Cardiac fibroblast (primary cell): ENCODE data around the gene HP1BP3.

Source experiments
- DNase-seq, 2 donors: peaks; one replicate each; pipeline versions ENCODE4 v3.0.0 to v3.0.0-alpha.2; 2010; ENCODE audit warnings: low read depth in 2 of 2
- H3K4me3 ChIP-seq, 2 donors: replicated peaks in 1 of 2; 1 replicate in 1 of 2; 2 replicates in 1 of 2; pipeline ENCODE4 v1.5.1; 2011; ENCODE audit warnings: low read depth in 2 of 2, low read length in 2 of 2, mild to moderate bottlenecking in 2 of 2, moderate library complexity in 1 of 2
- CTCF ChIP-seq: IDR thresholded peaks from one replicate; pipeline ENCODE4 v1.5.1; 2011; ENCODE audit warnings: low read depth, mild to moderate bottlenecking, low read length, inconsistent platforms

The HP1BP3 gene

DNA sequence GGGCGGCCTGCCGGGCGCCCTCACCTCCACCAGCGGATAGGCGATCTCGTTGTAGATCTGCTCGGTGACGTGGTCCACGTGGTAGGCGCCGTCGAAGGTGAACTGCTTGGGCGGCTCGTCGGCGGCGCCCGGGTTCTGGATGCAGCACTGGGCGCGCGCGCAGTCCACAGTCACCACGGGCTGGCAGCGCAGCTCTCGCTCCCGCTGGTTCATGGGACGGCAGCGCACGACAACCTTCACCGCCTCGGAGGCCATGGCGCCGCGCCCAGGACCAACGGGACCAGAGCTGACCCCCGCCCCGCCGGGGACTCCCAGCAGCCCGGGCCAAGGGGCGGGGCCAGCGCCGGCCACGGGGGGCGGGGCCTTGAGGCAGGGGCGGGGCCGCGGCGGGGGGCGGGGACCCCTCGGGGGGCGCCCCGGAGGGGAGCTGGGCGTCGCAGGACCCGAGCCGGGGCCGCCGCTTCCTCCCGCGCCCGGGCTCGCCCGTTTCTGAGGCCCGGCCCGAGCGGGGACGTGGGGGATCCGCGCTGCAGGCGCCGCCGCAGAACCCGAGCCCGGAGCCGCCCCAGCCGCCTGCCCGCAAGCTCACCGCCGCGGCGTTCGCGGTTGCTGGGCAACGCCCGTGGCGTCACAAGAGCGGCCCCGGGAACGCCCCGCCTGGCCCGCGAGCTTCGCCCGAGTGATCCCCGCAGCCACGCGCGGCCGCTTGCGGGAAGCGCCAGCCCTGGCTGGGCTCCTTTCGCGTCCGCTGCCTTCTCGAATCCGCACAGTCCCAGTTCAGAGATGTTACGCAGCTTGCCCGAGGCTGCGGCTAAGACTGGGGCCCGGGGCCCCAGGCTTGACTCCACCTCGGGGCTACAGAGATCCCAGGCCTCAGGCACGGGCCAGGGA lies 69.4 kb downstream of the HP1BP3 start, which contains the start of gene KIF17:
Gene KIF17 (minus strand): TSS at position 556 of the 891 bp plus-strand sequence. CDS start 301 bp downstream, at position 255.
- DNase-seq, result peak; percentile 72 to 85
- TF ChIP-seq CTCF, result no peak
- peak within 1 kb of the TSS; percentile 34 to 52 for H3K4me3 ChIP-seq

DNA sequence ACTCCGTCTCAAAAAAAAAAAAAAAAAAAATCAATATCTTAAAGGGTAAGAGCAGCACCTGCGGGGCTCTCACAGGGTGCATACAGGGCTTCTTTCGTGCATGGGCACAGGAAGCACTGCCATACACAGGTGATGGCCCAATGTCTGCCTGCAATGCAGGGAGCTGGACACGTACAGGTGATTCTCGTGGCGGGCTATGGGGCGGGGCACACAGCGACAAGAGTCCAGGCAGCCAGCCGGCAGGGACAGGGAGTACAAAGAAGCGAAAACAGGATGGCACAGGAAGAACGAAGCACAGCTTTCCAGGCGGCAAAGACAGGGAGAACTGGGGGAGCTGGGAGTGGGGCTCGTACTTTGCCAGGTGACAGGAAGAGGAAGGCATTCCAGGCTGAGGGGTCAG lies 70.9 kb downstream of the HP1BP3 start:
- TF ChIP-seq CTCF, result no peak
- H3K4me3 ChIP-seq, result no peak overlapping the region
- DNase-seq, result no peak

- H3K4me3 ChIP-seq, result no peak overlapping the region
- TF ChIP-seq CTCF, result no peak
- no peak for DNase-seq
Measured at GRCh38 chr1:20715406-20715805, 71.7 kb downstream of the HP1BP3 start.

DNA sequence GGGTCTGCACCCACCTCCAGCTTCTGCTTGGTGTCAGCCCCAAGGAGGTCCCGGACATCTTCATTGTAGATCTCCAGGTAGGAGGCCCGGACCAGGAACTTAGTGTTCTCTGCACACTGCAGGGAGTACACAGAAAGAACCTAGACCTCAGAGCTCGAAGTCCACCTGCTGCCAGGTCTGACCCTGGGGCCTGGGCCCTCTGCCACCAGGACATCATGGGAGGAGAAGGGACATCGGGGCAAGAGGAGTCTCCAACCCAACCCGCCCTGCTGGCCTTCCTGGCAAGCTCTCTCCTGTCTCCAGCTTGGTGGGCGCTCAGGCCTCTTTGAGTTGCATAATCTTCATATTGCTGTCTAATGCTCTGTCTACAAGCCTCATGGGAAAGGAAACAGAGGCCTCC lies 73.7 kb downstream of the HP1BP3 start:
- H3K4me3 ChIP-seq, result no peak overlapping the region
- TF ChIP-seq CTCF, result no peak
- no peak for DNase-seq

DNA sequence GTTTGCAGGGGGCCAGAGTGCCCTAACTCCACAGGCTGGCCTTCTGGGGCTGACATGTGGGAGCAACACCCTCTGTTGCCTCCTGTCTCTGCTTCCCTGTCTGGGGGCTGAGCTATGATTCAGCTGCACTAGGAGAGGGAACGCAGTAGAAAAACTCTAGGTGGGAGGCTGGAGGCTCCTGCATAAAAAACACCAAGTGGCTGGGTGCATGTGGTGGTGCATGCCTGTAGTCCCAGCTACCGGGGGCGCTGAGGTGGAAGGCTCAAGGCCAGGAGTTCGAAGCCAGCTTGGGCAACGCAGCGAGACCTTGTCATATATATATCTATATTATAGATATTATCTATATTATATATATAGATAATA lies 74.9 kb downstream of the HP1BP3 start:
- no peak for DNase-seq
- H3K4me3 ChIP-seq, result no peak overlapping the region
- no peak for TF ChIP-seq CTCF

DNA sequence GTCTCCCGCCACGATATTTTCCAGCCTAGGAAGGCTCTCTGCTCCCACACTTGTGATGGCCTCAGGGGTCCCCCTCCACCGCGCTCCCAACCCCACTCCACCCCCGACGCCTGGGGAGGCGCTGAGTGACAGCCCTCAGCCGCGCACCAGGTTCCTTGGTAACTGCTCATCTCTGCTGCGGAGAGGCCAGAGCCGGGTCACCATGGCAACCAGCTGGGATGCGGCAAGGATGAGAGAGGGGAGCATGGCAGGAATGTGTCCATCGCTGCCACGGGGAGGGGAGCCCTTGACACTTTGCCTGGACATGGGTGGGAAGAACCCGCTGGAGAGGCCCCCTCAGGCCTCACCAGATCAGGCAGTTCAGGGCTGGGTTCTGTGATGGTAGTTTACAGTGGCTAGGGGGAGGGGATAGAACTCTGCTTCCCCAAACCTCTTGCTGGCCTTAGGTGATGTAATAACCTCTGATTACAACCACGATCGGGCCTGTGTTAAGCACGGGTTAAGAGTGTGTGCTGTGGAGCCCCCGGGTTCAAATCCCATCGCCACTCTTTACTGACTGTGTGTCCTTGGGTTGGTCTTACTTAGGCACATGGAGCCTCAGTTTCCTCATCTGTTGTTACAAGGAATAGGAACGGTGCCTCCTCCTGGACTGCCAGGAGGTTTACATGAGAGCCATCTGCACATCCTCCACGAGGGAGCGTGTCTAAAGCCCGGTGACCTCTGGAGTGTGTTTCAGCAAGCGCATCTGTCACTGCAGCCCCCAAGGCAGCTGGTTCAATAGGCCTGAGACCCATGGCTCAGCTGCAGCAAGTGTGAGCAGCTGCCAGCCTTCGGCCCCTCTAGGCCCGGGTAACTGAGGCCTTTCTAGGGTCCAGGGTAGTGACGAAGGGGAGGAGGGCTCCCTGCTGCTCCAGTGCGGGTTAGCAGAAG lies 75.6 kb downstream of the HP1BP3 start:
- TF ChIP-seq CTCF, result no peak
- H3K4me3 ChIP-seq, result no peak overlapping the region
- DNase-seq, result no peak
